ENCODE data around the gene HSF2BP.
"Not testable (repeated sequence)": the region's sequence is repeated elsewhere in the genome, so short reads cannot be mapped to it uniquely, and the experiment has no call there.

GRCh38 chr21:43570195-43570594, 89.1 kb downstream of the HSF2BP start:
- TF ChIP-seq CTCF, EP300 (IDR thresholded peaks at IDR 0.05): not testable (repeated sequence)
